HG03521 (cell line): Measurements from ENCODE around the gene ZNF705A.
"Not testable (repeated sequence)": the region's sequence is repeated elsewhere in the genome, so short reads cannot be mapped to it uniquely, and the experiment has no call there.

ENCODE experiments used
- ATAC-seq: cut with Tn5 transposase; IDR thresholded peaks from one replicate; pipeline ENCODE4 v1.9.1; 2021; ENCODE audit warnings: mild to moderate bottlenecking, moderate library complexity; ENCODE audit not compliant: unreplicated experiment

The ZNF705A gene

DNA sequence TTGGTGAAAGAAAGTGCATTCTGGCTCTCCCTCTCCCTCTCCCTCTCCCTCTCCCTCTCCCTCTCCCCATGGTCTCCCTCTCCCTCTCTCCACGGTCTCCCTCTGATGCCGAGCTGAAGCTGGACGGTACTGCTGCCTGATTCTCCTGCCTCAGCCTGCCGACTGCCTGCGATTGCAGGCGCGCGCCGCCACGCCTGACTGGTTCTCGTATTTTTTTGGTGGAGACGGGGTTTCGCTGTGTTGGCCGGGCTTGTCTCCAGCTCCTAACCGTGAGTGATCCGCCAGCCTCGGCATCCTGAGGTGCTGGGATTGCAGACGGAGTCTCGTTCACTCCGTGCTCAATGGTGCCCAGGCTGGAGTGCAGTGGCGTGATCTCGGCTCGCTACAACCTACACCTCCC, 26.5 kb downstream of the ZNF705A start:
- not testable (repeated sequence) for ATAC-seq

DNA sequence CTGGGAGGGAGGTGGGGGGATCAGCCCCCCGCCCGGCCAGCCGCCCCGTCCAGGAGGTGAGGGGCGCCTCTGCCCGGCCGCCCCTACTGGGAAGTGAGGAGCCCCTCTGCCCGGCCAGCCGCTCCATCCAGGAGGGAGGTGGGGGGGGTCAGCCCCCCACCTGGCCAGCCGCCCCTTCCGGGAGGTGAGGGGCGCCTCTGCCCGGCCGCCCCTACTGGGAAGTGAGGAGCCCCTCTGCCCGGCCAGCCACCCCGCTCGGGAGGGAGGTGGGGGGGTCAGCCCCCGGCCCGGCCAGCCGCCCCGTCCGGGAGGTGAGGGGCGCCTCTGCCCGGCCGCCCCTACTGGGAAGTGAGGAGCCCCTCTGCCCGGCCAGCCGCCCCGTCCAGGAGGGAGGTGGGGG, 27.4 kb downstream of the ZNF705A start:
- not testable (repeated sequence) for ATAC-seq

DNA sequence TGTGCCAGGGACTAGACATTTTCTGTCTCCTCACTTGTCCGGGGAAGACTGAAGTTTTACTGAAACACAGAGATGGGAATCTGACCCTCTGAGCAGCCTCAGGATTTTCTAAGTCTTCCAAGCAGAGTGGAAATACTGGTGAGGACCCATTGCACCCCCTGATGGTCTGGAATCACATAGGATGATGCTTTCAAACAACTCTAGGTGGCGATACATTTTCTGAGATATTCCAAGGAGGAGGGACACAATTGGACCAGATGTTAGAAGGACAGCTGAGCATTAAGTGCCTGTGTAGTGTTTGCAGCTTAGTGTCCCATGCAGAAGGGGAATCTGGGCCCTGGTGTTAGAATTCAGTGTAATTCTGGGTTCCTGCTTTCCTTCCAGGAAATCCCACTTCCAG, 31.3 kb downstream of the ZNF705A start:
- ATAC-seq = not testable (repeated sequence)

DNA sequence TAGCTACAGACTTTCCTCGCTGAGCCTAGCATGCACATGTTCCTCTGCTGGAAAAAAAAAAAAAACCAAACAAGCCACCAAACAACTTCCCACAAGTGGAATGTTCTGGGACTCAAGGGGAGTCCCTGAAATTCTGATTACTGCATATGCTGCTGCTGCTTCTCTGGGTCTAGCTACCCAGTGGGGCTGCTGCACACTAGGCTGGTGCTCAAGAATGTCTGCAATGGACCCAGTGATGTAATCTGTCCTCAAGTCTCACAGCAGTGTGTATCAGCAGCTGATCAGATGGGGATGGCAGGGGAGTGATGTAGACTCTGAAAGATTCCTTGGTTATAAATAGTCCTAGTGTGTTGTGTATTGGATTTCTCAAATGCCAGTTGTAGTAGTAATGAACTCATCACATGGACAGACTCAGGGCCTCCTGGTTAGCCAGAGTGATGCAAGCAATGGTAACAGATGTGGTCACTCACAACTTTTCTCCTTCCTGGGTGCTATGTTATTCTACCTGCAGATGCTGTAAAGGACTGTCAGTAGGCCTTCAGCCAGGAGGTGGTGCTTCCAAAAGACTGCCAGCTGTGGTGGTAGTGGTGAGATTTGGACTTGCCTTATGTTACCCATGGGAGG, 41.0 kb downstream of the ZNF705A start:
- ATAC-seq = not testable (repeated sequence)

DNA sequence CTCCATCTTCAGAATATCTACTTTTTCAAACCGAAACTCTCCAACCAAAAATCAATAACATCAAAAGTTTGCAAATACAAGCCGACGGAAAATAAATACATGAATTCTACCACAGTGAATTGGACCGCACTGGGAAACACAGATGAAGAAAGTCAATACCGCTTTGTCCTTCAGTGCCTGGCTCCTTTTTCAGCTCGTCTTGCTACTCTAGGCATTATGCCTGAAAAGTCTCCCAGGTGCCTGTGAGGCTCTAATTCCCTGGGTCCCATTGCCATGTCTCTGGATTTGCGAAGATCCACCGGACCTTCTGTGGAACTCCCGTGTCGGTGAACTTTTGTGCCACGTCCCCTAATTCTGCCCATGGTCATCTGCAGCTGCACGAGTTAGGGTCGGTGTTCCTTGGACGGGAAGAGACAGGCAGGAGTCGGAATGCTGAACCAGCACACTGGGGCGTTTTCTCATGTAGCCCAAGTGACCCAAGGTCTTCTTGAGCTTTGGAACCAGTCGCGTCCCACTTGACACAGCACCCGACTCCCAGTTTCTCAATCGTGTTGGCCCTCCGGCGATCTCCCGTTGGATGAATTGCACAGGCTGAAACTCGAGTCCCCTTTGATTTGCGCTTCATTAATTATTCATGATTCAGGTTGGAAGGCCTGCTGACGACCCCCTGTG, 62.0 kb downstream of the ZNF705A start:
- ATAC-seq = not testable (repeated sequence)

DNA sequence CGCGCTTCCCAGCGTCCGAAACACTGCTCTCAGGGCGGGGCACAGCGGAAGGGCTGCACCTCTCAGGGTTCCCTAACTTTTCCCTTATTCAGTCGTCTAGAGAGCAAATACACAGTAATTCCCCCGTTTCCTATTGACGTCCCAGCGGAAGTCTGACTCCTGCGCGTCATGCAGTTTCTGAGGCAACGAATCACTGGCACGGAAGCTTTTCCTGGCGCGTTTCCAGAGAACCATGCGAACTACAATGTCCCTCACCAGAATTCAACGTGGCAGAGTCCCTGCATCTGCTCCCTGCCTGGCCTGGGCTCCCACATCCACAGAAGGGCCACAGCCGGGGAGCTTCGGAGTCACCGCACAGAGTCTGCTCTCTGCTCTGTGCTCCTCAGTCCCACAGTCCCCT, 64.6 kb downstream of the ZNF705A start:
- ATAC-seq = not testable (repeated sequence)

DNA sequence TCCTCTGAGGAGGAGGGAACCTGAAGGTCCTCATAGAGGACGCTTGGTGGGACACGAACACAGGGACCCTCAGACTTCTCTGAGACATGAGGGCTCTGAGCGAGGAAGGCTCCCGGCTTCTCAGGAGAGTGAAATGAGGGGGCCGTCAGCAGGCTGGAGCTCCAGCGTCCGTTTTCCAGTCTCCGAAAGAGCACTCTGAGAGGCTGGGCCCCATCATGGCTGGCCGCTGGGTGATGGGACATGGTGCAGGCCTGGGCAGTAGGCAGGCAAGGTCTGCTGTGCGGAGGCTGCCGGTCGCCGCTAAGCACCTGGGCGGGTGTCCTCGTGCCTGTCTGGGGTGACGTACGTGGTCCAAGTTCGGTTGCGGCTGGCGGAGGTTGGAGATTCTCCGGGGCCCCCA, 65.0 kb downstream of the ZNF705A start:
- ATAC-seq = not testable (repeated sequence)

DNA sequence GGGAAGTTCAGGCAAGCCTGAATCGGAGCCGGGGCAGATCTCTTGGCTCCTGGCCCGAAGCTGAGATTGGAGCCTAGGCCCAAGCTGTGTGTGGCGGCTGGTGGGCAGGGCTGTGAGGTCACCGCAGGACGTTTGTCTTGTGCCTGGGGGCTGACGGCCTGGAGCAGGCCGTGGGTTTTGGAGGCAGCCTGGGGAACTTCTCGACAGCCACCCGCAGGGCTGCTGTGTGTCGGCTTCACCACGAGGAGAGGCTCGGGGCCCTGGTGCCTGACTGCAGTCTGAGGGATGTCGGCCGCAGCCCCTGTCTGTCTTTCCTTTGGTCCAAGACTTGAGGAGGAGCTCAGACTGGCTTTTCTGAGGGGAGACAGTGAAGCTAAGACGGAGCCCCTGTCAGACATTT, 65.5 kb downstream of the ZNF705A start:
- ATAC-seq = not testable (repeated sequence)

DNA sequence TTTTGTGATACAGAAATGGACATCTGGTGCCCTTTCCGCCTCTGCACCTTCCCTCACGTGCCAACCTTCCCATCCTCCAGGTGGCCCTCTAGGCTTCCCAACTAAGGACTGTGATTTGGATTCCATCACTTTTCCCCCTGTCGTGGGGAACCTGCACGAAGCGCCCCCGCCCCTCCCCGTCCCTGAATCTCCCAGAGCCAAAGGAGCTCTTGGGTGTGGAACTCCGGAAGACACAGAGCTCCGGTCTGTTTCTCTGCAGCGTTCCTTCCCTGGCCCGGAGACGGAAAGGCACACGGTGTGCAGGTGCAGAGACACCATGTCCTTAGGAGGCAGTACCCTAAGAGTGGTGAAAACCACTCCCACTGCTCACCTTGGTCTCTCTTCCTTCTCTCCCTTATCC, 66.8 kb downstream of the ZNF705A start:
- not testable (repeated sequence) for ATAC-seq

DNA sequence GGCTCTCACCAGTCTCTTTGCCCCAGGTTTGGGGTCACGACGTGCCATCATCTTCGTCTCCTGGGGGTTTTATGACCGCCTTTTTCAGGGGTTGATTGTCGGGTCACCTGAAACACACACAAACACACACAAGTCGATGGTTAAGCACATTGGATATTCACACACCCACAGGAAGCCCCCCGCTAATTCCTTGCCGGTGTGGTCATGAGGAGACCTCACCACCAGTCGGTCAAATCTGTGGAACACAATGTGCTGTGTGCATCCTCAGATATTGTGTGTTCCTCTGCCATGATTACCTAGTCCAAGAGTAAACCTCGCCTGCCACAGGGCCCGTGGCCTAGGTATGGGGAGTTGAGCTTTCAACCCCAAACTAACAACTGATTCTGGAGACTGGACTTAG, 68.0 kb downstream of the ZNF705A start:
- ATAC-seq = not testable (repeated sequence)

DNA sequence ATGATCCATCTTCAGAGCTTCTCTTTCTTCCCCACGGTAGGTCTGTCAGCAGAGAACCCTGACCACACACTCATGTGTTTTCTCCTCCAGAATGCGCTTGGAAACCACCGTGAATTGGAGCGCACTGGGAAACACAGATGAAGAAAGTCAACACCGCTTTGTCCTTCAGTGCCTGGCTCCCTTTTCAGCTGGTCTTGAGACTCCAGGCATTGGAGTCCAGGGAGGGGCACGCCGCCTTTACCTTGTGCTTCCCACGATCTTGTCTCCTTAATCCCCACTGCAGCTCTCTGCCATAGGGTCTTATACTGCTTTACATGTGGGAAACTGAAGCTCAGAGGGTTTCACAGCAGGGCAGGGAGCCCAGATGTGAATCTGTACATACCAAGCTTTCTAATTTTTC, 69.5 kb downstream of the ZNF705A start:
- no peak for ATAC-seq

DNA sequence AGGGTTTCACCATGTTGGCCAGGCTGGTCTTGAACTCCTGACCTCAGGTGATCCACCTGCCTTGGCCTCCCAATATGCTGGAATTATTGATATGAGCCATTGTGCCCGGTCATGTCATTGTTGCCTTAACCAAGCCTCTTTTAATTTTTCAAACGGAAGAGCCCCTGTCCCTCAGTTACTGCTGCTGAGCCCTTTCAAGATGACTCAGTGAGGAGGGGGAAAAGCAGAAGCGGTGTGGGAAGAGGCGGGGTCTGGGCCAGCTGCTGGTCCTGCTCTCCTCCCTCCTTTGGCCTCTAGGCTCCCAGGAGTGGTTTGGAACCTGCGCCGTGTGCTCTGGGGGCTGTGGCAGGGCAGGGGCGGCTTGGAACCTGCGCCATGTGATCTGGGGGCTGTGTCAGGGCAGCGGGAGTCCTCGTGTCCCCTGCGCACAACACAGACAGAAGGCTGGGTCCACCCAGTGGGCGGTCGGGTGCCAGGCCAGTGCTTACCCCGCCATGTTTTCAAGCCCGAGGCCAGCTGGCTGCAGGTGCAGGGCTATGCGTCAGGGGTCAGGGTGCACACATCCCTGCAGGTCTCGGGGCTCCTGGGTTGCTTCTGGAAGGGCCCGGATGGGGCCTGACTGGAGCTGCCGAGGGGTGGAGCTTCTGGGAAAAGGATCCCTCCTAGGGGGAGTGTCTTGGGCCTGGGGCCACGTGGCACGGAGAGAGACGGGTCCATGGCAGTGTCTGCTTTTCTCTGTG, 70.3 kb downstream of the ZNF705A start, which contains the start of gene FAM90A1:
FAM90A1 (minus strand) TSS at position 627 of the 740 bp plus-strand sequence. CDS start 2,786 bp downstream, outside the sequence.
- not testable (repeated sequence) for ATAC-seq

DNA sequence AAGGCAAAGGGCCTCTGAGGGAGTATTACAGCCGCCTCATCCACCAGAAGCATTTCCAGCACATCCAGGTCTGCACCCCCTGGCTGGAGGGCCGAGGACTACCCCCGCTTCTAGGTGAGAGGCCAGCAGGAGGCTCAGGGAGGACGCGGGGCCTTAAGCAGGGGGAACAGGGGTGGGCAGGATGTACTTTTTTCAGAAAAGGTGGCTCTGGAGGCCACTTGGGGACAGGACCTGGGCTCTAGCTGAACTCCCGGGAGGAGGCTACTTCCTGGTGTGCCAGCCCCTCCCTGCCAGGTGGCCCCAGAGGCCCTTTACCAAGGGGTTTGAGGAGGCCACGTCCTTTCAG, 70.9 kb downstream of the ZNF705A start:
- ATAC-seq = not testable (repeated sequence)

DNA sequence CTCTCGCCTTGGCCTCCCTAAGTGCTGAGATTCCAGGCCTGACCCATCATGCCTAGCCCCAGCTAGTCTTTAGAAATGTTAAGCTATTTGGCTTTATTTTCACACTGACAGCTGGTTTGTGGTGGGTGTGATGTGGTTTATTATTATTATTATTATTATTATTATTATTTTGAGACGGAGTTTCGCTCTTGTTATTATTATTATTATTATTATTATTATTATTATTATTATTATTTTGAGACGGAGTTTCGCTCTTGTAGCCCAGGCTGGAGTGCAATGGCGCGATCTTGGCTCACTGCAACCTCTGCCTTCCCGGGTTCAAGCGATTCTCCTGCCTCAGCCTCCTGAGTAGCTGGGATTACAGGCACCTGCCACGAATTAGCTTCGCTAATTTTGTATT, 71.8 kb downstream of the ZNF705A start:
- not testable (repeated sequence) for ATAC-seq

DNA sequence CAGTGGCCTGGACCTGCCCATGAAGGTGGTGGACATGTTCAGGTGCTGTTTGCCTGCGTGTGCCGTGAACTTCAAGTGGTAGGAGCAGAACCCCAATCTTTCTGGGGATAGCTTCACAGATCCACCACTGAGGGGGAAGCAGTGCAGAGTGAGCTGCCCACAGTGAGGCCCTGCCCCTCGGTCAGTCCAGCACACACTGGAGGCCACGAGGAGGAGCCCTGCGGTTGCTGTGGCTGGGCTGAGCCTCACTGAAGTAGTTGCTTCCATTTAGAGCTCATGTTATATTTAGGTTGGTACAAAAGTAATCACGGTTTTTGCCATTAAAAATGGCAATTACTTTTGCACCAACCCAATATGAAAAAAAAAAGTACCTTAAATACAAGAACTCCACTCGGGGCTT, 72.7 kb downstream of the ZNF705A start:
- ATAC-seq = not testable (repeated sequence)
